Measurements from ENCODE around the gene LRMDA.

The LRMDA gene

GRCh38 chr10:76245951-76246495, 814.6 kb downstream of the LRMDA start:
- no peak overlapping the region for H3K4me3 ChIP-seq (ENCODE audit: low read depth, low read length)
- no peak for TF ChIP-seq CTCF (IDR thresholded peaks at IDR 0.05; ENCODE audit: low read depth, low read length, missing control alignments)
- no peak for DNase-seq (ENCODE audit: low read depth)

- TF ChIP-seq CTCF (IDR thresholded peaks at IDR 0.05; ENCODE audit: low read depth, low read length, missing control alignments): no peak
- no peak overlapping the region for H3K4me3 ChIP-seq (ENCODE audit: low read depth, low read length)
- DNase-seq (ENCODE audit: low read depth): no peak
These were observed 817.3 kb downstream of the LRMDA start for GRCh38 chr10:76248649-76249200.

DNA sequence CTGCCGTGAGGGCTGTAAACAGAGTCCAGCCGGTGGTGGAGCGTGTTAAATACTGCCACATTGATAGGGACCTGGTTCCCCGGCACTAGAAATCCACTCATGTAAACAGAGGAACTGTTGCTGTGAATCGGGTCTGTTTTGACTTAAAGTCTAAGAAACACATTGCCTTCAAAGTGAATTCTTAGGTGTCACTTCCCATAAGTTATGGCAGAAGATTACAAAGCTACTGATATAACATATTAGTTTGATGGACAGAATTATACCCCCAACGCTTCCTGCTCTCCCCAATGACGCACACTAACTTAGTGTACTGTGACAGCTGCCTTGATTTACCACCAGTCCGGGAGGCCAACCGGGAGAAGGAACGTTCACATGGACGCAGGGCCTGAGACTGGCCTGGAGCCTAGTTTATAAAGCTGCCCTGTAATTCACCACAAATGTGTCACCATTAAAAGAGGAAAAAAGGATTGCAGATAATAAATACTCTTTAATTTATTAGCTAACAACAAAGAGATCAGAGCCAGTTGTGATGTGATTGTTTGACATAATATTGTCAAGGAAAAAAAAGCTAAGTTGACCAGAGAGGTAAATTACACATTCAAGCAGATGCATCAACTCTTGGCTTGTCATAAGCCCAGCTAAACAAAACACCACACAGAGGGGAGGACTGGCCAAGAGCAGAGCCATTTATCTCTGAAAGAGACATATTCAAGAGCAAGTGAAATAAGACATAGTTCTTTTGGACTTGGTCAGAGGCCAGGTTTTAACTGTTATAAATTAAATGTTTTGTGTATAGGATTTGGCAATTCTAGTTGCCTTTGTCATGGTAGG, 820.6 kb downstream of the LRMDA start:
- no peak for DNase-seq (ENCODE audit: low read depth)
- no peak overlapping the region for H3K4me3 ChIP-seq (ENCODE audit: low read depth, low read length)
- no peak for TF ChIP-seq CTCF (IDR thresholded peaks at IDR 0.05; ENCODE audit: low read depth, low read length, missing control alignments)

- DNase-seq (ENCODE audit: low read depth): no peak
- H3K4me3 ChIP-seq (ENCODE audit: low read depth, low read length): no peak overlapping the region
- no peak for TF ChIP-seq CTCF (IDR thresholded peaks at IDR 0.05; ENCODE audit: low read depth, low read length, missing control alignments)
These were observed 821.3 kb downstream of the LRMDA start for GRCh38 chr10:76252733-76253132.

GRCh38 chr10:76255241-76255640, 823.8 kb downstream of the LRMDA start:
- H3K4me3 ChIP-seq (ENCODE audit: low read depth, low read length): no peak overlapping the region
- no peak for TF ChIP-seq CTCF (IDR thresholded peaks at IDR 0.05; ENCODE audit: low read depth, low read length, missing control alignments)
- no peak for DNase-seq (ENCODE audit: low read depth)

DNA sequence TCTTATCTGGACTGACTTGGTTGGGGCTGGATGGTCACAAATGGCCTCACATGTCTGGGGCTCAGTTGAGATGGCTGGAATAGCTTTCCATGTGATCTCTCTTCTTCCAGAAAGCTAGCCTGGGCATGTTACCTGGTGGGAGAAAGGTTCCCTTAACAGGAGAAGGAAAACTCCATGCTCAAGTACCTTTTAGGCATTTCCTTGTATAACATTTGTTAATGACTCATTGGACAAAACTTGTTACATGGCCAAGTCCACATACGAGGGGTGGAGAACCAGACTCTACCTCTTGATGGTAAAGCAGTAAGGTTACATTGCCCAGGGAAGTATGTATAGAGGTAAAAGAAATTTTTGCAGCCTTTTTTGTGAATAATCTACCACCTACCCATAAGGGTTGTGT, 826.4 kb downstream of the LRMDA start:
- no peak for TF ChIP-seq CTCF (IDR thresholded peaks at IDR 0.05; ENCODE audit: low read depth, low read length, missing control alignments)
- no peak for DNase-seq (ENCODE audit: low read depth)
- H3K4me3 ChIP-seq (ENCODE audit: low read depth, low read length): no peak overlapping the region
